Middle frontal gyrus (tissue), 1 donor: ENCODE results near the gene CLCN6.
"Not testable (repeated sequence)": the region's sequence is repeated elsewhere in the genome, so short reads cannot be mapped to it uniquely, and the experiment has no call there.

Experiments used
- DNase-seq: peaks from one replicate; pipeline ENCODE4 v3.0.0-alpha.2; 2015; ENCODE audit warnings: low spot score; ENCODE audit errors: extremely low spot score

CLCN6 gene

GRCh38 chr1:11794446-11795237 lies 11.3 kb upstream of the CLCN6 start:
- DNase-seq, result no peak

- no peak for DNase-seq
These were observed 10.6 kb upstream of the CLCN6 start for GRCh38 chr1:11795238-11795890.

GRCh38 chr1:11796036-11796828 lies 9.8 kb upstream of the CLCN6 start:
- DNase-seq, result no peak

GRCh38 chr1:11797525-11798216 lies 8.3 kb upstream of the CLCN6 start:
- DNase-seq, result no peak

- no peak for DNase-seq
These were observed 6.9 kb upstream of the CLCN6 start for GRCh38 chr1:11799099-11799498.

GRCh38 chr1:11799896-11800295 lies 6.1 kb upstream of the CLCN6 start:
- no peak for DNase-seq

GRCh38 chr1:11800391-11800755 lies 5.6 kb upstream of the CLCN6 start:
- no peak for DNase-seq

- DNase-seq, result no peak
These were observed 5.1 kb upstream of the CLCN6 start for GRCh38 chr1:11800756-11801433.

GRCh38 chr1:11802616-11802972 lies 3.4 kb upstream of the CLCN6 start:
- DNase-seq, result no peak

GRCh38 chr1:11802973-11803885 lies 2.8 kb upstream of the CLCN6 start:
- no peak for DNase-seq

GRCh38 chr1:11803924-11804665 lies 1.9 kb upstream of the CLCN6 start:
- DNase-seq, result not testable (repeated sequence)

- no peak for DNase-seq
These were observed 1.1 kb upstream of the CLCN6 start for GRCh38 chr1:11804666-11805421.

GRCh38 chr1:11806307-11806936 lies 431 bp downstream of the CLCN6 start:
- no peak for DNase-seq

- DNase-seq, result no peak
These were observed 1.1 kb downstream of the CLCN6 start for GRCh38 chr1:11807133-11807532.

- no peak for DNase-seq
These were observed 7.0 kb downstream of the CLCN6 start for GRCh38 chr1:11813021-11813420.

GRCh38 chr1:11817192-11817591 lies 11.2 kb downstream of the CLCN6 start:
- DNase-seq, result no peak

GRCh38 chr1:11822091-11822490 lies 16.1 kb downstream of the CLCN6 start:
- DNase-seq, result no peak
